Activated T-cell treated with anti-CD3 and anti-CD28 coated beads for 1 hour (primary cell): Measurements from ENCODE around the gene CYP26C1.

Source experiments
- DNase-seq: peaks from one replicate; pipeline ENCODE4 v3.0.0-alpha.2; 2020; ENCODE audit warnings: low read depth

Gene CYP26C1, protein sequence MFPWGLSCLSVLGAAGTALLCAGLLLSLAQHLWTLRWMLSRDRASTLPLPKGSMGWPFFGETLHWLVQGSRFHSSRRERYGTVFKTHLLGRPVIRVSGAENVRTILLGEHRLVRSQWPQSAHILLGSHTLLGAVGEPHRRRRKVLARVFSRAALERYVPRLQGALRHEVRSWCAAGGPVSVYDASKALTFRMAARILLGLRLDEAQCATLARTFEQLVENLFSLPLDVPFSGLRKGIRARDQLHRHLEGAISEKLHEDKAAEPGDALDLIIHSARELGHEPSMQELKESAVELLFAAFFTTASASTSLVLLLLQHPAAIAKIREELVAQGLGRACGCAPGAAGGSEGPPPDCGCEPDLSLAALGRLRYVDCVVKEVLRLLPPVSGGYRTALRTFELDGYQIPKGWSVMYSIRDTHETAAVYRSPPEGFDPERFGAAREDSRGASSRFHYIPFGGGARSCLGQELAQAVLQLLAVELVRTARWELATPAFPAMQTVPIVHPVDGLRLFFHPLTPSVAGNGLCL

DNA sequence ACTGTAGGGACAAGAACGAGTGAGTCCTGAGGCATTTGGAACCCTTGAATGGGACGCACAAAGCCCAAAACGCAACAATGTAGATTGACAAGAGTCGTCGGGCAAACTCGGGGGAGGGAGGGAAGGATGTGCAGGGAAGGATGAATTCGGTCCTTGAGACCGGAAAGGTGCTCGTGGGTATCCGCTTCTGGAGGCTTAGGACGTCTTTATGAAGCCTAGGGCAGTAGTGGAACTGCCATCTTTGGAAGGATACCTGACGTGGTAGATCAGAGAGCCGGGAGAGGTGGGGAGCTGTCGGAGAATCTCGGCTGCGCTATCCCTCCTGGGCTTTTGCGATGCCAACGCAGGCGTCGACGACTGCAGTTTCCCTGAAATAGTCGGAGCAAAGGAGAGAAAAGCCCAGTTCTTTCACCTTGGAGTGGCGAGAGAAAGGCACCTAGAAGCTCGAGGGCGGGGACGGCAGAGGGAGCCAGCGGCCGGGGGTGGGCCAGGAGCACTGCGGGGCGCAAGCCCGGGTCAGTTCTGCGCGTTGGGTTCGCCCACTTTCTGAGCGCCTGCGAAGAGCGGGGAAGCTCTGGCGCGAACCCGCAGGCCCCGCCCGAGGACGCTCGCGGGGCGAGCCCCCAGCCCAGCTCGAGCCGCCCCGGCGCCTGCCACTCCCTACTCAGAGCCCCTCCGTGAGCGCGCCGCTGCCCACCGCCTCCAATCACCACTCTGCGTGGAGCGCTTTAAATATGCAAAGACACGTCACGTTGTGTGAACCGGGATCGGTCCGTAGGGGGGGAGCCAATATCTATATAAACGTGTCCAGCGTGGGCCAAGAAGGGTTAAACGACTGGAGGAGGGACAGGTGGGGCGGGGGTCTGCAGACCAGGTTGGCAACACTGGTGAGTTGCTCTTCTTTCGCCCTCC, at the start of gene CYP26C1:
Gene CYP26C1 (plus strand): TSS at position 824 of the 912 bp plus-strand sequence. CDS start 466 bp downstream, outside the sequence.
- DNase-seq: no peak

DNA sequence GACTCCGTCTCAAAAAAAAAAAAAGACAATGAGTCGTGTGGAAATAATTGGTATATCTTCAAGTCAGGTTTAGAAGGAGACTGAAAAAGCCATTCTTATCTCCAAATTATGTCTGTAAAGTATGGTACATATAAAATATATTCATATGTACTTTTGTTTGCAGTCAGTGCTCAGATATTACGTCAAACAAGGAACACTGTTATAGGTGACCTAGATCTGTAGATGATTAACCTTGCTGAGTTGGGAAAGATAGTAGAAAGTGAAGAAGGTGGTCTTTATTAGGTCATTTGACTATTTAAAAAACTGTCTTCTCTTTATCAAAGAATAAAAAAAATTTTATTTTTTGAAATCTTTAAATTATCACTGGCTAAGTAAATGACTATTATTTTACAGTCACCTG, 44.9 kb upstream of the CYP26C1 start:
- DNase-seq: no peak

DNA sequence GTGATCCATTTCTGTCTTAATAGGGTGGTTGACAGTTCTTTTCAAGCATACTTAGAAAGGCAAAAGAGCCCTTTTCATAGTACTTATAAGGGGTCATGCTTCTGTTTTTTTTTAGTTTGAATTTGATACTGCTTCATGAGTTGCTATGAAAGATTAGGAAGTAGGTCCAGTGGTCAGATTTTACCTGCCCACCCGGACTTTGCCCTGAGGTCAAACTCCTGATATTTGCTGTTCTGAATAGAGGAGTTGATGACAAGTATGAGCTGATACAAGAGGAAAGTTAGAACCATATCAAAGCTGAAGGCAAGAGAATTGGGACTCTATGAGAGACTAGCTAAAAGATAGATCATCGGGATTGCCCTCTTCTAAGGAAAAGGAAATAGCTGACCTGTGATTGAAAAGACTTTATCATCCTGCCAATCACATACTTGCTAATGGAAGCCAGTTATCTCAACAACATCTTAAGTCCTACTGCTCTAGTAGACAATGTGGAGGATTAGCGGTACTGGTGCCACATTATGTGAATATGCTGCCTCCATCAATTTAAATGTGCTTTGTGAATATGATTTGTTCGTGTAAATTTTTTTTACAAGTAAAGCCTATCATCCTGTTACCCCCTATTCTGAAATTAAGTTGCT, 37.5 kb upstream of the CYP26C1 start:
- DNase-seq: no peak

DNA sequence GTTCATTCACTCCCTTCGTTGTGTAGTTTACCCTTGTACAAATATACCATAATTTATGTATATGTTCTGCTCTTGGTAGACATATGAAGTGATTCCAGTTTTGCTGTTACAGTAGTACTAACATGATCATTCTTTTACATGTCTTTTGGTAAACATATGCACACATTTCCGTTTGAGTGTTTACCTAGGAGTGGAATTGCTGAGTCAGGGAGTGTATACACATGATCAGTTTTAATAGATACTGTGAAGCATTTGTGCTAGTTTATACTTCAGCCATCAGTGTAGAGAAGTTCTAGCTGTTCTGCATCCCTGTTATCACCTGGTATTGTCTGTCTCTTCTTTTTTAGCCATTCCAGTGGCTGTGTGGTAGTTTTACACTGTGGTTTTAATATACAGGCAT, 34.5 kb upstream of the CYP26C1 start:
- DNase-seq: no peak

DNA sequence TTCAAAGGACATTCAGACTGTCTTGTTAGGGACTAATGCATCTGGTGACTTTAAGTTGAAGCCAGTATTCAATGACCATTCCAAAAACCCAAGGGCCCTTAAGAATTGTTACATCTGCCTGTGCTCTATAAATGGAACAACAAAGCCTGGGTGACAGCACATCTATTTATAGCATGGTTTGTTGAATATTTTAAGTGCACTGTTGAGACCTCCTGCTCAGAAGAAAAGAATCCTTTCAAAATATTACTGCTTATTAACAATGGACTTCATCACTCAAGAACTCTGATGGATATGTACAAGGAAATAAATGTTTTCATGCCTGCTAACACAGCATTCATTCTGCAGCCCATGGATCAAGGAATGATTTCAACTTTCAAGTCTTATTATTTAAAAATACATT, 33.1 kb upstream of the CYP26C1 start:
- DNase-seq: no peak

DNA sequence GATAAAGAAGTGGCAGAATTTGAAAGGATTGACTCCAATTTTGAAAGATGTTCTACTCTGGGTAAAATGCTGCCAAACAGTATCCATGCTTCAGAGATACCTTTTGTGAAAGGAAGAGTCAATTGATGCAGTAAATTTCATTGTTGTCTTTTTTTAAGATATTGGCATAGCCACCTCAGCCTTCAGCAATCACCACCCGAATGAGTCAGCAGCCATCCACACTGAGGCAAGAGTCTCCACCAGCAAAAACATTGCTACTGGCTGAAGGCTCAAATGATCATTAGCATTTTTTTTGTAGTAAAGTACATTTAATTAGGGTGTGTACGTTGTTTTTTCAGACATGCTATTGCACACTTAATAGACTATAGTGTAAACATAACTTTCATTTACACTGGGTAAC, 31.7 kb upstream of the CYP26C1 start:
- no peak for DNase-seq

DNA sequence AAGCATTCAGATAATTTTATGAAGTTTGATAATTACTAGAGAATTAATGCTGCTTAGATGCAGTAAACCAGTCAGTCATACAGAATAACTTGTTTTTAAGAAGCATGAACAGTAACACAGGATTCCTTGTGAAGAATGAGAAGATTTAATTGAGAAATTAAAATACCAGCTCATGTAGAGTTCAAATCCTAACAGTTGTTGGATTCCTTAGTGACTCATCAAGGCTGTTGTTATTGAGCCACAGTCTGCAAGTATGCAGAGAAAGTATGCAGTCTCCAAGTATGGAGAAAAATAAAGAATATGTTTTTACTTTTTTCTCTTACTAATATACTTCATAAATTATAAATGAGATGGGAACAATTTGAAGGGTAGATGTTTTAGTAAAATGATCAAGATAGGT, 30.2 kb upstream of the CYP26C1 start:
- no peak for DNase-seq

DNA sequence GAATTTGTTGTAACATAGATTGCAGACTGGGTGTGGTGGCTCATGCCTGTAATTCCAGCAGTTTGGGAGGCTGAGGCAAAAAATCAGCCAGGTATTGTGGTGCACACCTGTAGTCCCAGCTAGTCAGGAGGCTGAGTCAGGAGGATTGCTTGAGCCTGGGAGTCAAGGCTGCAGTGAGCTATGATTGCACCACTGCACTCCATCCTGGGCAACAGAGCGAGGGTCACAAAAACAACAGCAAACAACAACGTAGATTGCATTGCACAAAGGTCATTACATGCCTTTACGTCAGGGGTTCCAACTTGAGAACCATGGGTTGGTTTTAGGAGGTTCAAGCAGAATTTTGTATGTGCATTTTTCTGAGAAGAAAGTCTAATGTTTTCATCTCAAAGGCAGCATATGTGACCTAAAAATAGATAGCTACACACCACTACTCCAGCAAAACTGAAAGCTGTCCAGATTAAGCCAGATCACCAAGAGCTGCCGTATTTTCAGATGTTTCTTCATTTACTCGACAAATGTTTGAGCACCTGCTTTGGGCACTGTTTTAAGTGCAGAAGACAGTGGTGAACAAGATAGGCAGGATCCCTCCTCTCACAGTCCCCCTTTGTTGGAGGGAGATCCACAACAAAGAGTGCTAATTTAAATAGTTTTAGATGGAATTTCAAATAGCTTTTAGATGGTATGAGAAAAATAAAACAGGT, 28.3 kb upstream of the CYP26C1 start:
- no peak for DNase-seq

DNA sequence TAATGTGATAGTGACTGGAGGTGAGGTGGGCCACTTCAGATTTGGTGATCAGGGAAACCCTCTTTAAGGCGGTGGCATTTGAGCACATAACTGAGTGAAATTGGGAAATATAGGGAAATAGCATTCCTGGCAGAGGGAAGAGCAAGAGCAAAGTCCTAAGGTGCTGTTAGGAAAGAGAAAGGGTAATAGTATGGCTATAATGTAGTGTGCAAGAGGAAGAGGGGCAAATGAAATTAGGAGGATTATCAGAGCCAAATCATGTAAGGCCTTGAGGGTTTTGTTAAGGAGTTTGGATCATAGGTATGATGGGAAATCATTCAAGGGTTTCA, 27.8 kb upstream of the CYP26C1 start:
- DNase-seq: no peak

DNA sequence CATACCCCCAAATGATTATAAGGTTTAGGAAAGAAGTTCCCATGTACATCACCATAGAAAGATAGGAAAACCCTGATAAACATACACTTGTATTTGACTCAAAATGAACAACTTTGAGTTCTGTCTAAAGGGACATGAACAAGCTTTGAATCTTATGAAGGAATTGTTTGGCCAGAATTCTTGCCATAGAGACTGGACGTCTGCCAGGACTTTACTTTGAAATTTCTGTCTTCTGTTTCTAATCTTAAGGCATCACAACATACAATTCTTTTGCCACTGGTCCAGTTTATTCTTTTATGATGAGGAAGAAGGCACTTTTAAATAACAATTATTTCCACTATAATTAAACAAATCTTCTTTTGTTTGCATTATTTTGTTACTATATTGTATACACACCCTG, 26.2 kb upstream of the CYP26C1 start:
- no peak for DNase-seq

DNA sequence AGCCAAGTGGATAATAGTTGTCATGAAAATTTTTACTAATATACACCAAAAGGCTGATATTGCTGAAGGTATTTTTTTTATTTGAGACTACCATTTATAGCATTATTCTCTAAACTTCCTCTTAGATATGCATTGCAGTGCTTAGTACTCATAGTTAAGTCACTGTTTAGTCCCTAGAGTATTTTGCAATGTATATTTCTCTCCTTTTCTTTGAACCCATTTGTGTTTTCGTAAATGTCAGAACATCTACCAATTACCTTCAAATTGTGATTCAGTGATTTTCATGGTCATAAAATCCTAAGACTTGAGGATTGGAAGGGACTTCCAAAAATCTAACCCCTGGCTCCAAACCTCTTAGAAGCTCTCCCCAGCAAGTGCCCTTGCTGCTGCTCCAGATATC, 21.5 kb upstream of the CYP26C1 start:
- no peak for DNase-seq

DNA sequence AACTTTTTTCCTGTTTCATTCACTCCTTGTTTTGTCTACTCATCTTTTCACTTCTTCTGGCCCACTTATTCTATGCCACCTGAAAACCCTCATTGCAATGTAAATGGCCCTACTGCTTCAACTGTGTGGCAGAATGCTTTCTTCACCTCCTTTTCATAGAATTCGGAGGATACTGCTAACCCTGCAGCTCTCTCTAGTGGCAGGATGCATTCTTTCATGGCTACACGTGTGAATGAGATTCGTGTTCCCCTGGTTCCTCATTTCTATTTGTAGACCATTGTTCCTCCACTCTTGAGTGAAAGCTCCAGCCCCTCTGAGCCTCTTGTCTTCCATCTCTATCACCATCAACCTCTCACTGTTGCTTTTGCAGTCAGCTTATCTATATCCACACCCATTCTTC, 20.9 kb upstream of the CYP26C1 start:
- DNase-seq: no peak

DNA sequence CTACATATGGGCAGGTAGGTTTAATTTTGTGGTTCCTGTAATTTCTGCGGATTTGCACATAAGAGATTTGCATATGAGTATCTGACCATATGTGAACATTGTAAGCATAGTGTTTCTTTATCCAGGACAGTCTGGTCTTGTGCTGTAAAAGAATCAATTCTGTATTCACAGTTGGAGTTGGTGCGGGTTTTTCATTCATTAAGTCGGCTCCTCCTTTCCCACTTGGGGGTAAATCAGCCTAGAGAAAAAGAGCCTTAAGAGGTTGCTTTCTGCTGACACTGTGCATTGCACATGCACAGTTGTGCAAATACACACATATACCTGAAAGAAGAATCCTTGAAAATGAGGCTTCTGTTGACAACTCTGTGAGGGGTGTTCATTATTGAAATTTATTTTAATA, 6.1 kb upstream of the CYP26C1 start:
- no peak for DNase-seq

DNA sequence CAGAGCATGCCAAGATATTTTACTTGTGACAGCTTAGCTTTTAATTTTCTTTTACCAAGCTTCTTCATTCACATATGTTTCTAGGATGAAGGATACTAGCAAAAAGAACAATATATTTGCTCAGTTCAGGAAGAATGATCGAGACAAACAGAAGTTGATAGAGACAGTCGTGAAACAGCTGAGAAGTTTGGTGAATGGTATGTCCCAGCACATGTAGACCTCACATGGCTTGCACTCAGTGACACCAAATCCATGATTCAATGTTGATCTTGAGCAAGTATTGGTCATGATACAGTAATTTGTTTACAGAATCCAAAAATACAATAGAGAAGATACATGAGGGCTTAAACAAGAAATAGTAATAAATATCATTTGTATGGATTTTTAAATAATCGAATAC, 2.5 kb upstream of the CYP26C1 start:
- no peak for DNase-seq

DNA sequence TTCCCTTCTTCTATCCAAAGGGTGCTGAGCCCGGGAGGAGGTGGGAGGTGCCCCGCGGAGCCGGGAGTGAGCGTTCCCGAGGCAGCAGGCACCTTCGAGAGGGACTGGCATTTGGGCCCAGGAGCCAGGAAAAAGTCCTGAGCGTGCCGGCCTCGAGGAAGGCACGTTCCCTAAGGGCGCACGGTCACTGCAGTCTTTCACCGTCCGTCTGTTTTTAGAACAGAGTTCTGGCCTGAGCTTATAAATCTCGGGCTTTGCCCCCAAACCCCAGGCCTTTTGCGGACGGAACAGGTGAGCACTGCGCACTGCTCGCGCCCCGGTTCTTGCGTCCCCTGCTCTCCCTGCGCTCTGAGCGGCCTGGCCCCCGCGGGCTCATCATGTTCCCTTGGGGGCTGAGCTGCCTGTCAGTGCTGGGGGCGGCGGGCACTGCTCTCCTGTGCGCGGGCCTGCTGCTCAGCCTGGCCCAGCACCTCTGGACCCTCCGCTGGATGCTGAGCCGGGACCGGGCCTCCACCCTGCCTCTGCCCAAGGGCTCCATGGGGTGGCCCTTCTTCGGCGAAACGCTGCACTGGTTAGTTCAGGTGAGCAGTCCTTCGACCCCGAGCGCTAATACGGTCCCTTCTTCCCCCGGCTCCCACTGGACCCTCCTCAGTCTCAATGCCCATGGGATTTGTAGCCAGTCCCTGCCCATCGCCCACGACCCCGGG, 442 bp downstream of the CYP26C1 start:
- DNase-seq: no peak

DNA sequence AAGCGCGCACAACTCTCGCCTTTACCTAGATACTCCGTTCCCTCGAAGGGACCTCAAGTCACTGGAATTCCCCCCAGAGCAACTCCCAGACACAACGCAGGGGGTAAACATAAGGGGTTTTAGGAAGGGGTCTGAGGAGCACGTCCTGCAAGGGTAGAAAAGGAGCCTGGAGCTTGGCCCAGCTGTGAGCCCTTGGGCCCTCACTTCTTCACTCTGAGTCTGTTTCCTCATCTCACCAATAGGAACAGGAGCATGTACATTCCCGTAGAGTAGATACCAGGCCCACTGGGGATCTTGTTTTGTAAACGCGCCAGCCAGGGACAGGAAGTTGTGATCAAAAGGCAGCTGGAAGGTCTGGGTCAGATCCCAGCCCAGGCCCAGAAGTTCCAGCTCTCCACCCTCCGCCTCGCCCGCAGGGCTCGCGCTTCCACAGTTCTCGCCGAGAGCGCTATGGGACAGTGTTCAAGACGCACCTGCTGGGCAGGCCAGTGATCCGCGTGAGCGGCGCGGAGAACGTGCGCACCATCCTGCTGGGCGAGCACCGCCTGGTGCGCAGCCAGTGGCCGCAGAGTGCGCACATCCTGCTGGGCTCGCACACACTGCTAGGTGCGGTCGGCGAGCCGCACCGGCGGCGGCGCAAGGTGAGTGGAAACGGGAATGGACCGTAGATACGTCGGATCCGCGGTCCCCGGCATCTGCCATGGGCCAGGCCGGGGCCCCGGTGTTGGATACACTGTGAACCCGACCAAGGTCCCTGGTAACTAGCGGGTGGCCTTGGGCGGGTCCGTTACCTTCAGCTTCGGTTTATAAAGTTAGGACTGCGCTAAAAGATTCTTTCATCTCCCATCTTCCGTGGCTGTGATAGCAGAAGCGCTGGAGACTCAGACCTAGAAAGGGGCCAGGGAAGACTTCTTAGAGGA, 1.3 kb downstream of the CYP26C1 start:
- DNase-seq: no peak

DNA sequence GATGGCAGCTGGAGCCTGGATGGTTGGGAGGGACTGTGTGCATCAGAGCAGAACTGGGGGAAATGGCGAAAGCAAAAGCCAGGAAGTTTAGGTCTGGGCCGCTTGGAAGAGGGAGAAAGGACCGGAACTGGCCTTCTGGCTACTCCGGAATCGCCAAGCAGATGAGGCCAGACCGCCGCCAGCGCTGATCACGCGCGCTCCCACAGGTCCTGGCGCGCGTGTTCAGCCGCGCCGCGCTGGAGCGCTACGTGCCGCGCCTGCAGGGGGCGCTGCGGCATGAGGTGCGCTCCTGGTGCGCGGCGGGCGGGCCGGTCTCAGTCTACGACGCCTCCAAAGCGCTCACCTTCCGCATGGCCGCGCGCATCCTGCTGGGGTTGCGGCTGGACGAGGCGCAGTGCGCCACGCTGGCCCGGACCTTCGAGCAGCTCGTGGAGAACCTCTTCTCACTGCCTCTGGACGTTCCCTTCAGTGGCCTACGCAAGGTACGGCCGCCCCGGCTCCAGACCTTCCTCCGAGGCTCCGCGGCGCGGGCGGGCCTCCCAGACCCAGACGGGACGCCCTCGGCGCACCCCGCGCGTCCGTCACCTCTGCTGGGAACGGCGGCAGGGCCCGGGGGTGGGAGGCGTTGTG, 2.0 kb downstream of the CYP26C1 start:
- no peak for DNase-seq

DNA sequence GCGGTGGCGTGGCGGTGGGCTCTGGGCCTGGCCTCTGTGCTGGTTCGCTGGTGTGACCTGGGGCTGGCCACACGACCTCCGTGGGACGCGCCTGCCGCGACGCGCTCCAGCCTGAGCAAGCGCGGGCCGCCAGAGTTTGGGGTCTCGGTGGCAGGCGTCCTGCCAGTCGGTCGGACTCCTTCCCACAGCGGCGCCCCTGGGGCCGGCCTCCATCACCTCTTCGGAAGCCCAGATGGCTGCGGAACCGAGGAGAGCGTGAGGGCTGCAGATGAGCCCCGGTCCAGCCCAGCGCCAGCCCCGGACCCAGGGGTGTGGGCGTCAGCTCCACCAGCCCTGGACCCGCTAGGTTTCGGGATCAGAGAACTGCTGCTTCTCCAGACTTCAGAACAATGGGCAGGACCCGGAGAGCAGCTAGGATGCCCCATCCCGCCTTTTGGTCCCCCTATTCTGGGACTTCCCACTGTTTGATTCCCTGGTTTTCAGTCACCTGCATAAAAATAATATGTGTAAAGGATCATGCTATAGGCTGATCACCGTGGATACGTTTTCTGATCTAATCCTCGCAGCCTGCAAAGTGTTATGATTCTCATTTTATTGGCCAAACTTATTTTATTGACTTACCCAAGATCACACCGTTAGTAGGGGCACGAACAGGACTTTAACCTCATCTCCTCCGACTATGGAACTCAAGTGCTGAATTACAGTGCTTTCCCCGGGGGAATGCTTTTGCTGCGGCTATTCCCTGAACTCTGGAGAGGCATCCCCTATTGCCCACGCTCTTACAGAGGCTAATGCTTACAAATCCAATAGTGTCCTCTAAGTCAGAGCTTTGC, 2.8 kb downstream of the CYP26C1 start:
- DNase-seq: no peak
